ENCODE data around the gene ARMH3.

Gene ARMH3

GRCh38 chr10:101828766-101829551, 227.0 kb downstream of the ARMH3 start:
- DNase-seq: no peak

GRCh38 chr10:101827919-101828600, 227.9 kb downstream of the ARMH3 start:
- no peak for DNase-seq

GRCh38 chr10:101826852-101827434, 229.0 kb downstream of the ARMH3 start:
- DNase-seq: no peak

- no peak for DNase-seq
Measured at GRCh38 chr10:101824736-101825135, 231.2 kb downstream of the ARMH3 start.

- DNase-seq: no peak
Measured at GRCh38 chr10:101818872-101819633, 236.9 kb downstream of the ARMH3 start.

- DNase-seq: peak; percentile 100
Measured at GRCh38 chr10:101818119-101818871, 237.7 kb downstream of the ARMH3 start, which contains the start of gene OGA. TSS of gene OGA (minus strand) at chr10:101818444. CDS start at chr10:101818022, 422 bp downstream.

- peak; percentile 95 for DNase-seq
Measured at GRCh38 chr10:101817337-101818118, 238.4 kb downstream of the ARMH3 start.

- DNase-seq: no peak
Measured at GRCh38 chr10:101816913-101817336, 239.0 kb downstream of the ARMH3 start.

- DNase-seq: no peak
Measured at GRCh38 chr10:101816376-101816775, 239.6 kb downstream of the ARMH3 start.

GRCh38 chr10:101814466-101815071, 241.4 kb downstream of the ARMH3 start:
- peak; percentile 36 for DNase-seq

GRCh38 chr10:101812606-101813005, 243.4 kb downstream of the ARMH3 start:
- no peak for DNase-seq

- DNase-seq: no peak
Measured at GRCh38 chr10:101807158-101807557, 248.8 kb downstream of the ARMH3 start.

GRCh38 chr10:101803511-101803910, 252.5 kb downstream of the ARMH3 start:
- no peak for DNase-seq

- DNase-seq: no peak
Measured at GRCh38 chr10:101797403-101798059, 258.4 kb downstream of the ARMH3 start.

Measured in fibroblast of skin of back (primary cell).